Gastroesophageal sphincter (tissue), 3 donors: ENCODE results near the gene ZMYND11.

Source experiments
- EP300 ChIP-seq: sonication (generic); formaldehyde crosslinking; IDR thresholded peaks from one replicate; pipeline ENCODE4 v1.6.1; 2017; ENCODE audit warnings: antibody characterized with exemption, mild to moderate bottlenecking
- POLR2A ChIP-seq, 2 donors: fragments of 450-650 bp; IDR thresholded peaks; one replicate each; pipeline ENCODE4 v1.6.1; 2017; ENCODE audit warnings: antibody characterized with exemption in 2 of 2, mild to moderate bottlenecking in 2 of 2, moderate library complexity in 1 of 2
- TF ChIP-seq, protein P1 (sequence below), 4 experiments: fragments of 200-600 bp in 2 of 4; fragments of 450-650 bp in 2 of 4; sonication (generic) in 1 of 4; IDR thresholded peaks; one replicate each; pipeline ENCODE4 v1.5.1; 2017 to 2019; ENCODE audit warnings: antibody characterized with exemption in 4 of 4, mild to moderate bottlenecking in 2 of 4, moderate library complexity in 2 of 4

DNA sequence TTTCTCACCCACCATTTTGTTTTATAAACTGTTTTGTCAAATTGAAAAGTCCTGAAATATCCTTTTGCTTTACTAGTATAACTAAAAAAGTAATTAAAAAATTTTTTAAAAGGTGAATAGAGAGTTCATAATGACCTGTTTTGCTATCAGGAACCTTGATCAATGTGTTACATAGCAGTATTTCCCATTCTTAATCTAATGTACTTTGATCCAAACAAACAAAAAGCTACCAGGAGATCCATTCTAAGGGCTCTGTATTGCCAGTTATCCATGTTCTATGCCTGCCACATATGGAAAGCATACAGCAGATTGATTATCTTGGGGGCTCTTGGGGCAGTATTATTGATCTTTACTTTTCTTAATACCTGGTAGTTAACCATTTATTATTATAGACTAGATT, 32.1 kb downstream of the ZMYND11 start:
- TF ChIP-seq, protein P1, sequence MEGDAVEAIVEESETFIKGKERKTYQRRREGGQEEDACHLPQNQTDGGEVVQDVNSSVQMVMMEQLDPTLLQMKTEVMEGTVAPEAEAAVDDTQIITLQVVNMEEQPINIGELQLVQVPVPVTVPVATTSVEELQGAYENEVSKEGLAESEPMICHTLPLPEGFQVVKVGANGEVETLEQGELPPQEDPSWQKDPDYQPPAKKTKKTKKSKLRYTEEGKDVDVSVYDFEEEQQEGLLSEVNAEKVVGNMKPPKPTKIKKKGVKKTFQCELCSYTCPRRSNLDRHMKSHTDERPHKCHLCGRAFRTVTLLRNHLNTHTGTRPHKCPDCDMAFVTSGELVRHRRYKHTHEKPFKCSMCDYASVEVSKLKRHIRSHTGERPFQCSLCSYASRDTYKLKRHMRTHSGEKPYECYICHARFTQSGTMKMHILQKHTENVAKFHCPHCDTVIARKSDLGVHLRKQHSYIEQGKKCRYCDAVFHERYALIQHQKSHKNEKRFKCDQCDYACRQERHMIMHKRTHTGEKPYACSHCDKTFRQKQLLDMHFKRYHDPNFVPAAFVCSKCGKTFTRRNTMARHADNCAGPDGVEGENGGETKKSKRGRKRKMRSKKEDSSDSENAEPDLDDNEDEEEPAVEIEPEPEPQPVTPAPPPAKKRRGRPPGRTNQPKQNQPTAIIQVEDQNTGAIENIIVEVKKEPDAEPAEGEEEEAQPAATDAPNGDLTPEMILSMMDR (IDR thresholded peaks at IDR 0.05): no peak
- TF ChIP-seq POLR2A (IDR thresholded peaks at IDR 0.05) (no peak), EP300 (no peak)
